LHCN-M2 (cell line): ENCODE measurements around the gene GLRX5. TPM values are rescaled to one million over a fixed set of nuclear protein-coding genes. Genes with fewer than 3 reads are reported as not detected.
A peak's percentile ranks its signal among the peaks of the same experiment; 100 is the strongest.
"Not testable (repeated sequence)": the region's sequence is repeated elsewhere in the genome, so short reads cannot be mapped to it uniquely, and the experiment has no call there.

Experiments used
- DNase-seq: peaks from one replicate; pipeline ENCODE4 v3.0.0-alpha.2; 2012; ENCODE audit warnings: low read depth
- total RNA-seq: library from RNA; depleted of rRNA; stranded (reverse); fragments of >200 nt; gene quantifications from 2 replicates; pipeline ENCODE4 v1.2.3, GENCODE V29; 2014

GLRX5 gene
- total RNA-seq, 1 experiment from 2014 or later, result 46.9 TPM

DNA sequence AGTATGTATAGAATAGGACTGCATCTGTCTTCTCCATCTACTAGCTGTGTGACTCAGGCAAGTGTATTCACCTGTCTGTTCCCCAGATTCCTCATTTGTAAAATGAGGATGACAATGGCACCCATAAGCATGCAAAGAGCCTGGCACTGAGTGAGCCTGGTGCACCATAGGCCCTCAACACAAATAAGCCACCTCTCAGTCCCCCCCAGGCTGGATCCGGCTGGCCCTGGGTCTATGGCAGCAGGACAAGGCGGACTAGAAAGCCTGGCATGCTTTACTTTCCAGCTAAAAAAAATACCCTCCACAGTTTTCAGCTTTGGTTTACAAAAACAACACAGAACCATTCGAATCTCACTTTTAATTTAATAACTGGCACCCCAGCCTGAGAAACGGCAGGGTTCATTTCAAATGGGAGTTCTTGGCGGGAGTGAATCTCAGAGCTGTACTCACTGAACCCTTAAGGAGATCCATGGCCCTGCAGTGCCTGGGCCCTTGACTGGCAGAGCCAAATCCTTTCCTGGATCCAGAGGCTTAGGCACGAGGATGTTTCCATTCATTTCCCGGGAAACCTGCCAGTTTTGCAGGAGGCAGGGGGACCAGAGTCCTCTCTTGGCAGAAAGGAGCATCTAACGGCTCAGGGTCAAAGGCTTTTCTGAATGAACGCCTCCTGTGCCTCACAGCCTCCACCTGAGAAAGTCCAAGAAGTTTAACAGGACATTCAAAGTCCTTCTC lies 36.1 kb upstream of the GLRX5 start:
- no peak for DNase-seq

DNA sequence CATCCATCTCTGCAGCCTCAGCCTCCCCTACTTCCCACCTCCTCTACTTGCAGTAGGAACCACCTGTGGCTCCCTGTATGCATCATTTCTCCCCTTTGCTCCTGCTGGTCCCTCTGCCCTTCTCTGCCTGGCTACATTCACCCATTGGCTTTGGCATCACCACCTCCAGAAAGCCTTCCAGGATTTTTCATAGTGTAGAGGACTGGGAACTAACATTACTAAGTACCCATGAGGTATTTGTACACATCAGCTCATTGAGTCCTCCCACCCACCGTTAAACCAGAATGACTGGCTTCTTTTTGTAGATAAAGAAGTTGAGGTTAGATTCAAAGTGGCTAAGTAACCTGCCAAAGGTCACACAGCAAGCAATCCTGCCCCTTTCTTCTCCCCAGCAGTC lies 35.5 kb upstream of the GLRX5 start:
- no peak for DNase-seq

DNA sequence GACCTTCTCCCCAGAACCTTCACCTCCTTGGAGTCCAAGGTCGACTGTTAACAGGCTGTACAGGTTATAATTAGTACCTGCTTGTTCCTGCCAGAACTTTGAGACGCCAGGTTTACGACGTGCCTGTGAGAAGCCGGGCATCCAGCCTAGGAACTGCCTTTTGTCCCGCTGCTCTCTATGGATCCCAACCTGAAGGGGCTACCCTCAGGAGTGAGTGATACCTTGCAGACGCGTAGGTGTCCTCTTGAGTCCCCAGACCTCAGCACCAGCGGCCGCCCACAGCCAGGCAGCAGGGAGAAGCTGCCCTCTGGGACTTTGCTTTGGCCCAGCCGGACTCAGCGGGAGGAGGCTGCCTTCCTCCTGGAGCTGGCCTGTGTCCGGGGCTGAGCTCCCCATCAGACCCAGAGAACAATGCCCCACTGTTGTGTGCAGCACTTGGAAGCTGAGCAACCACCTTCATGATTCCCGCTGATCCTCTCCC lies 34.6 kb upstream of the GLRX5 start:
- no peak for DNase-seq

DNA sequence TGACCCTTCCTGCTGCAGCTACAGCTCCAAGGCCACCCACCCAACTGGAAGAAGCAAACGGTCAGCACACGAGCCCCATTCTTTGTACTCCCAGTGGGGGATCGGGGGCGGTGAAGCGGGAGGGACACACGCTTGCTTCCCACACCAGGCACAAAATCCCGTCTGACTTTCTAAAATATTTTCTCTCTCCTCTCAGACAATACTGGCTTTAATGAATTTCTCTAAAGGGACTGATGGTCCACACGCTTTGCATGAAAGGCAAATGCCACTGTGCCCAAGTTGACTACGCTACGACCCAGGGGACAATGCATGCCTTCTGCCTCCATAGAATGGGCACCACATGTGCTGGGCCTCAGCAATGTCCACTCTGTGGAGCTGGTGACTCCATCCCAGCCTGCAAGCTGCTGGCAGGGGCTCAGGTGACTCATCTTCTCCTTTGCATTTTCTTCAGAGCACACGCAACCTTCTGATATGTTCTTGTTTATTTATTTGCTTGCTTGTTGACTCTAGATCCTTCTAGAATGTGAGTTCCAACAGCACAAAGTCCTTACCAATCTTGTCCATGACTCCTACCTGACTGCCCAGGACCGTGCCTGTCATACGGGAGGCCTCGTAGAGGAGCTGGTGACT lies 34.0 kb upstream of the GLRX5 start:
- DNase-seq, result peak; percentile 81

DNA sequence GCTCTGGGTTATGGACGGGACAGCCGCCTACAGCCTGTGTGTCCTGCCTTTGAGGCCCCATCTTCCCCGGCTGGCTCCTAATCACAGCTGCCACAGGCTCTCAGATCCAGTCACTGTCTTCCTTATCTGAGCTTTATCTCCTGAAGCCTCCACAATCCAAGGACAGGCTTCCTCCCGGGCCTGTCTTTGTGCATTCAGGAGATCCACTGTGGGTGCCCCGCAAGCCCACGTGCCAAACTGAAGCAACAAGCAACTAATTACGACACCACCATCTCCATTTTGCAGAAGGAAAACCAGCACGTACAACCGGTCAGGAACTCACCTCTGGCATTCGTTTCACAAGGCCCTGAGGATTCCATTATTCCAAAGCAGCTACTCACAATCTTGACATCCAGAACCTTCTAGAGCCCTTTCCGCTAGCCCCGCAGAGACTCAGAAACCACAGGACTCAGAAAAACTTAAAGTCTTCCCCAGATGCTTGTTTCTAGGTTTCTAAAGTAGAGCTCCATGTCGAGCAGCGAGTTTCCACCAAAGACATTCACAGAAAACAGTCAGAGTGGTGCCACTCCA lies 32.4 kb upstream of the GLRX5 start:
- DNase-seq, result no peak

DNA sequence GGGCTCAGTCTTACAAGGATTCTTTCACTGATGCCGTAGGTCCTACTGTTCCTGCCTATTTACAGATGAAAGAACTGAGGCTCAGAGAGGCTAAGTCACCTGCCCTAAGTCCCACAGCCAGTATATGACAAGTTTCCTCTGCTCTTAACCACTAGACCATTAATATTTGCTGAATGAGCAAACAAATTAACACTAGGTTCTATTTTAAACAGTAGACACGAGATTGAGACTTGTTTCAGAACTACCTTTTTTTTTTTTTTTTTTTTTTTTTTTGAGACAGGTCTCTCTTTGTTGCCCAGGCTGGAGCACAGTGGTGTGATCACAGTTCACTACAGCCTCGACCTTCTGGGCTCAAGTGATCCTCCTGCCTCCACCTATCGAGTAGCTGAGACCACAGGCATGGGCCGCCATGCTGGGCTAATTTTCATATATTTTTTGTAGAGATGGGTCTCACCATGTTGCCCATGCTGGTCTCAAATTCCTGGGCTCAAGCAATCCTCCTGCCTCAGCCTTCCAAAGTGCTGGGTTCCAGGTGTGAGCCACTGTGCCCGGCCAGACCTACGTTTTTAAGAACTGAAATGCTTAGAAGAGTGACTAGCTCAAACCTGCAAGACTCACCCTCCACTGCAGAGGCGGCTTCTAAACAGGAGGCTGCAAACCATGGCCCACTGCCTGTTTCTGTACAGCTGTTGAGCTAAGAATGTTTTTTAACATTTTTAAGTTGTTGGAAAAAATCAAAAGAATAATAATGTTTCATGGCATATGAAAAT lies 31.3 kb upstream of the GLRX5 start:
- DNase-seq, result no peak

DNA sequence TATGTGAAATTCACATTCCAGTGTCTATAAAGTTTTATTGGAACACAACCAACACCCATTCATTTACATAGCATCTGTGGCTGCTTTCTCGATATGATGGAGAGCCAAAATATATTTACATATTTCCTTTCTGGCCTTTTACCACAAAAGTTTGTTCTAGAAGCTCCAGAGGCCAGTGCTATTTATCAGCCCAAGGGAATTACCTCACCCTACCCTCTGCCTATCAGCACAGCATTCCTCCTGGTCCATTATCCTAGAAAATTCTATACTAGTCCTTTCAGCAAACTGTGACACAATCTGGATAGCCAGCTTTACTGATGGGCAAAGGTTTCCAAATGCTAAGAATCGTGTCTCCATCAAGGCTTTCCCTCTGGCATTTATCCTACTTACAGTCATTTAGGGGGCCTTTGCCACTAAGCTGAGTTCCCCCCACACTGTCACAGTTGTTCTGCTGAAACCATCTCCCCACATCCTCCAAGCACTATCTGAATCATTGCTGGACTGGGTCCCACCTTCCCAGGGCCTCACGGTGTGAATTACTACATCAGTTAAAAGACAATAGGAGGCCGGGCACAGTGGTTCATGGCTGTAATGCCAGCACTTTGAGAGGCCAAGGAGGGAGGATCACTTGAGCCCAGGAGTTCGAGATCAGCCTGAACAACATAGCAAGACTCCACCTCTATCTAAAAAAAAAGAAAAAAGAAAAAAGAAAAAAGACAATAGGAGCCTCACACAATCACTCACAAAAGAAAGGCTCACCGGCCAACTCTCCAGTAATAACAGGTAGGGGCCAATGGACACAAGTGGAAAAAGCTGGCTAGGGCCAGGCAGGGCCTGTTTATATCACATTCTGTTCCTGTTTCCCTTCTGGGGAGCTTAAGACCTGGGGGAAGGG lies 30.5 kb upstream of the GLRX5 start:
- peak; percentile 83 for DNase-seq

DNA sequence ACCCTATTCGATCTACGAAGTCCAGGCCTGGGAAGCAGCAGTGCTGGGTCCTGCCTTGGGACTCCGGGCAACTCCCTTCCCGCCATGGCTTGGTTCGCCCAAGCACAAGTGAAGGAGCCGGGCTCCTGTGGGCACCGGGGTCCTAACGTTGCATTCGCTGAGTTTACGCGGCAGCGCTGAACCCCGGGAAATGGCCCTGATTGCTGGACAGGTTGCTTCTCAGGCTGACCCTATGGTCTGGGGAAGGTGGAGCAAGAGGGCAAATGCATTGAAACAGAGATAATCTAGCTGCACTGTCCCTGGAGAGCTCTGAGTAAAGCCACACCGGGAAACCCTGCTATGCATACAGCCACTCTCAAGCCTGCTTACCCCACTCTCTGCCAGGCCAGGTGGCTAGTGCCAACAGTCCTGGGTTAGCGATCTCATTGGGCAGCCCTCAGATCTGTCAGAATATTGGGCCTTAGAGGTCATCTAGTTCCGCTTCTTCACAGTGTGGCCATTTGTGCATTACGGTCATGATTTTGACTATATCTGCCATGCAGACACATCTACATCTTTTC lies 29.7 kb upstream of the GLRX5 start:
- no peak for DNase-seq

DNA sequence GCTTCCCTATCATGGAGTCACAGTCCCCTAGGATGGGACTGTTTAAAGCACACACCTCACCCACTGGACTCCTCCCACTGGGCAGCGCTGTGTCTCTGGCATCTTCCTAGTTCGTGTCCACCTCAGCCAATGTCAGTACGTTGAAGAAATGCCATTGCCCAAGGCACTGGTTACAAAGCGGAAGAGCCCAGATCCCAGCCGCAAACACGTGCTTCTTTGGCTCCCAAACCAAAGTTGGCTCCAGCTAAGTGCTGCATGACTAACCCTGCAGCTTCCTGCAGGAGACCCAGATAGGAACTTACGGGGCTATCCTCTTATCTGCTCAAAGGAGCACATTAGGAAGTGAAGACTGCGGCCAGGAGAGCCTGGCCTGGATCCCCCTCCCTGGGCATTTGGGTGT lies 27.7 kb upstream of the GLRX5 start:
- peak; percentile 94 for DNase-seq

DNA sequence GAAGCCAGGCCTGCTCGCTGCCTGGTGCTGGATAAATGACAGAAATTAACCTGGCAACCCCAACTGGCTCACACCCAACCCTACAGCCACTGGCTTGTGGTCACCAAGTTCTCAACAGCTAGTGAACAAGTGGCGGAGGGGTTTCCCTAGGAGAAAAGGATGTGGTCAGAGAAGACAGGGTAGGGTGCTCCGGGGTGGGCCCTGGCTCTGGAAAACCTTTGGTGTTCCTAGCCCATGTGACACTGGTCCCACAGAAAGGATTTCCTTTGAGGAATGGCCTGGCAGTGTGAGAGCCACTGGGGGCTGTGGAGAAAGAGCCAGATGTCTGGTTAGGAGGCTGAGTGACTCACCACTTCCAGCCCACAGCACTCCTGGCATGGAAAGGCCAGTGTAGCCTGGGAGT lies 27.1 kb upstream of the GLRX5 start:
- peak; percentile 88 for DNase-seq

DNA sequence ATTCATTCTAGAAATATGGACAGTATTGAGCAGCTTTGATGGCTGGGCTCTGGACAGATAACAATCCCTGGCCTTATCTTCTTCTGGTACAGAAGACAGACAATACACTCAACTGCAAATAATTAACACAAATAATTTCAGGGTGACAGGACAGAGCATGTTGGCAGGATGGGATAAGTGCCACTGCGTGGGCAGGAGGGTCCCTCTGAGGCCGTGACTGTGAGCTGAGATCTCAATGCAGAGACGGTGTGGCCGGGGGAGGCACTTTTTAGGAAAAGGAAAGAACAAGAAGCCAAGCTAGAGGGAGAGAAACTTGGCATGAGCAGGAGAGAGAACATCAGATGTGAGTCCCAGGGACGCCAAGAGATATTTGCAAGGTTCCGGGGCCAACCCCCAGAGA lies 26.5 kb upstream of the GLRX5 start:
- DNase-seq, result no peak

DNA sequence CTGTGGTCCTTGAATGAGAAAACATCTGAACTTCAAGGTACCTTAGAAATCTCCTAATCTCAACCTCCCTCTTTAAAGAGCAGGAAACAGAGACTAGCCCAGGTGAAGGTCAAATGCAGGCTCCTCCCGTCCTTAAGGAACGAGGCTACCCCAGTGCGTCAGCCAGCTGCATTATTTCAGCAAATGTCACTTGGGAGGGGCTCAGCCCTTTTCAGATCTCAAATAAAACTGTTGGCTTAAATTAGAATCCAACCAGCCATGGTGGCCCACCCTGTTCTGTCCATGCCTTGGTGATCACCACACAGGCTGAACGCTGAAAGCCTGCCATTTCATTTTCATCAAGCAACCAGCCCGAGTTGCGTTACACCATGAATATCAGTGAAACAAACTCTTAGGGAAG lies 25.4 kb upstream of the GLRX5 start:
- DNase-seq, result no peak

DNA sequence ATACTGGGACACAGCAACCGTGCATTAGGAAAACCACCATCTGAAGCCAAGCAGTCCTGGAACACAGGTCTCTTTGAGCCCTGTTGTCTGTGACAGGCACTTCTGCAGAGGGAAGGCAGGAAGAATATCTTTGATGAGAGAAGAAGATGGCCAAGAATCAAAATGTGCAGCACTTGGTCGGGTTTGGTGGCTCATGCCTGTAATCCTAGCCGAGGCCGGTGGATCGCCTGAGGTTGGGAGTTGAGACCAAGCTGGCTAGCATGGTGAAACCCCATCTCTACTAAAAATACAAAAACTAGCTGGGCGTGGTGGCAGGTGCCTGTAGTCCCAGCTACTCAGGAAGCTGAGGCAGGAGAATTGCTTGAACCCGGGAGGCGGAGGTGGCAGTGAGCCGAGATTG lies 24.5 kb upstream of the GLRX5 start:
- DNase-seq, result not testable (repeated sequence)

DNA sequence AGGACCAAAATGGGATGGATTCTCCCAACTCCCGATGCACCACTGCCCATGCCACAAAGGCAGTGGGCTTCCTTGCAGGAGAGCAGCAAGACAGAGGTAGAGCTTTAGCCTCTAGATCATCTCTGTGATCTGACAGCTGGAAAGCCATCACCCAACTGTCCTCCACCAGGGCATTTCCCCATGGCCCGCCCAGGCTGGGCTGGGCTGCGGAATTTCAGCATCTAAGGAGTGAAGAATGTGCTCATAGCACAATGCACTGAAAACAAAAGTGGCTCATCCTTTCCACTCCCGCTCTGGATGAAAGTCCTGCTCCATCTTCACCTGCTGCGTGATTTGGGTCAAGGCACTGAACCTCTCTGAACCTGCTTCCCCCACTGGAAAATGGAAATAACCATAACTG lies 24.0 kb upstream of the GLRX5 start:
- no peak for DNase-seq

DNA sequence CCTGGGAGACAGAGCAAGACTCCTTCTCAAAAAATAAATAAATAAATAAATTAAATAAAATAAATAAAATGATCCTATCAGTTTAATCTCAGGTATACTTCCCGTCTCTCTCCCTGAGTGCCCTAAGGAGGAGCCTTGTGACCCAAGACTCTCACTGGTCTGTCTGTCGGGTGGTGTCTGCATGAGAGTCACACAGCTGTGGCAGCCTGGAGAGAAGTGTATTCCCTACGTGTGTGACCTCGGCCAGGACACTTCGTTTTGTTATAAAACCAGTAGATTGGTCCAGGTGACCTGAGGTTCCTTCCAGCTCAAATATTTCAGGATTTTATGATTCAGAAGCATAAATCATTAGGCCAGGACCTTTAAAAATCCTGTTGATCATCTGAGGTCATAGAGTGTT lies 23.2 kb upstream of the GLRX5 start:
- no peak for DNase-seq

DNA sequence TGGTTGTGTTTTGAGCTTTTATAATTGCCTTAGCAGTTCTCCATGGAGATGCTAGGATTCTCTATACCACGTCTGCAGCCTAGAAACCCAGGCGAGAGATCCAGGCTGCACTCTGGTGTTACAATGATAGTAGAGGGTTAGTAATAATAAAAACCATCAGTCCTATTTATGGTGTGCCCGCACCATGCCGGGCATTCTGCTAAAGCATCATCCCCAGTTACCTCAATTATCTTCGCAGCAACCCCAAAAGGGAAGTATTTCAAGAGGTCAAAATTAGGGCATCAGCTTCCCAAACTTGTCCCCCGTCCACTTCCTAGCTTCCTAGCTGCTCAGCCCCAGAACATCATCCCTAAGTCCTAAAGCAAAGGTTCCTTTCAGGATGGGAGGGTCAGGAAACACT lies 21.6 kb upstream of the GLRX5 start:
- DNase-seq, result no peak

DNA sequence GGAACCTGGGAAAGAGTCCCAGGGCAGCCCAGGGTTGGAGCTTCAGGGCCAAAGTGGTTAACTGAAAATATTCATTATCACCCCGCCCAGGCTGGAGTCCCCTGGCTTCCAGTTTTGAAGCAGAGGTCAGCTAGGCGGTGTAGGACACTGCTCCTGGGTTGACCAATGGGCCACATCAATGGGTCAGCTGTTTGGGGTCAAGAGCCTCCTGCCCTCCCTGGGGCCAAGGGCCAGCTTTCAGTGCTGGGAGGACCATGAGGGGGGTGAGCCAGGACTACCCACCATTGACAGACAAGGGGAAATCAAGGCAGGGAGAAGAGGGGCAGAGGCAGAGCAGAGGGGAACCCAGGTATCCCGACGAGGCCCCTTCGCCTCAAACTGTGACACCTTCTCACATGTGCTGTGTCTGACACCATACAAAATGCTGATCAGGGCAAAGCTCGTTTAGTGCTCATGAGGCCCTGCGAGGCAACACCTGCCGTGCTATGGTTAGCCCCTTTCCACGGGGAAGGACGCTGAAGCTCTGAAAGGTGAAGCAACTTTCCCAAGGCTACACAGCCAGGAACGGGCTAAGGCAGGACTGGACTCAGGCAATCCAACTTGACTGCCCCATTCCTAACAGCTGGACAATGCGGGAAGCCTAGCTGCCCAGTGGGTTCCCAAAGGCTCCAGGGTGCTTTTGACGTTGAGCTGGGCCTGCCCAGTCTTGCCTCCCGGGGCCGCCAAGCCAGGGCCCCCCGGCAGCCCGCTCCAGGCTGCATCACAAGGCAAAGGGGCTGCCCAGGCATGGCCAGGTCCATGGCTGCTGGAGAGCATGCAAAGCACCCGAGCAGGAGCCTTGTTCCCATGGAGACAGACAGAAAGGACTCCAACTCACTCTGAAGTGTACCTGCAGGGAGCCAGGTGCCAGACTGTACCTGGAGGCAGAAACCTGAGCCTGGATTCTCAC lies 20.4 kb upstream of the GLRX5 start:
- no peak for DNase-seq

DNA sequence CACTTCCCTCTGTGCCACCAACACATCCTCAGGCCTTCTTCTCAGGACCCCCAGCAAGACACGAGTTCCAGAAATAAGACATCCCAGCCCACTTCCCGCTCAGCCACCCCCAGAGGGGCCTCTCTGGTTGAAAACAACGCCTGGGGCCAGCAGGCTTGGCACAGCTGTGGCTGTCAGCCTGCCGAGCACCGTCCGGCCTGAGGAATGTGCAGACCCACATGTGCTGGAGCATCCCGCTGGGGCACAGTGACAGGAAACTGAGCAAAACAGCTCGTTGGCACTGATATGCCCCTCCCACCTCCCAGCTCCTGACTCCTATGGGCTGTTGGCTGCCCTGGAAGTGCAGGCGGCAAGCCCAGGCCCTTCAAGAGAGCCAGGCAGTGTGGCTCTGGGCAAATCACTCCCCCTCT lies 19.8 kb upstream of the GLRX5 start:
- peak; percentile 89 for DNase-seq
